GM20000 (cell line): Measurements from ENCODE around the gene CCNI2.

Source experiments
- DNase-seq: peaks from one replicate; pipeline ENCODE4 v3.0.0; 2012; ENCODE audit warnings: low spot score
- TF ChIP-seq, protein P1 (sequence below): IDR thresholded peaks from 2 replicates; pipeline ENCODE4 v1.5.1; 2012; ENCODE audit warnings: mild to moderate bottlenecking, control low read depth; ENCODE audit errors: extremely low read depth, missing control alignments

Gene CCNI2

DNA sequence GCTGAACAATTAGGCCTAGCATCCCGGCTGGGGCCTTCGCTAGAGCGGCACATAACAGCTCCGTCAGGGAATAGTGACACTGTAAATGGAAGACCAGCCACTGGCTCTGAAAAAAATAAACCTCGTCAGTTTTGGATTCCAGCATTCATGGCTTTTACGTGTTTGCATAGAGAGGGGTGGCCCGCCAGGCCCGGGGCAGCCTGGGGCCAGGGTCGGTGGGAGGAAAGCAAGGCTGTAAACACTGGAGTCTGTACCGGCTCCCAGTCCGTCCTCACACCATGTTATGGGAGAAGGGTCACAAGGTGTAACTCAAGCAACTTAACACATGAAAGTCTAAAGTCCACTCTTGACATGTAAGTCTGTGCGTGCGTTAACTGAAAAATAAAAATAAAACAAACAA is 11.2 kb downstream of the CCNI2 start:
- TF ChIP-seq, protein P1, sequence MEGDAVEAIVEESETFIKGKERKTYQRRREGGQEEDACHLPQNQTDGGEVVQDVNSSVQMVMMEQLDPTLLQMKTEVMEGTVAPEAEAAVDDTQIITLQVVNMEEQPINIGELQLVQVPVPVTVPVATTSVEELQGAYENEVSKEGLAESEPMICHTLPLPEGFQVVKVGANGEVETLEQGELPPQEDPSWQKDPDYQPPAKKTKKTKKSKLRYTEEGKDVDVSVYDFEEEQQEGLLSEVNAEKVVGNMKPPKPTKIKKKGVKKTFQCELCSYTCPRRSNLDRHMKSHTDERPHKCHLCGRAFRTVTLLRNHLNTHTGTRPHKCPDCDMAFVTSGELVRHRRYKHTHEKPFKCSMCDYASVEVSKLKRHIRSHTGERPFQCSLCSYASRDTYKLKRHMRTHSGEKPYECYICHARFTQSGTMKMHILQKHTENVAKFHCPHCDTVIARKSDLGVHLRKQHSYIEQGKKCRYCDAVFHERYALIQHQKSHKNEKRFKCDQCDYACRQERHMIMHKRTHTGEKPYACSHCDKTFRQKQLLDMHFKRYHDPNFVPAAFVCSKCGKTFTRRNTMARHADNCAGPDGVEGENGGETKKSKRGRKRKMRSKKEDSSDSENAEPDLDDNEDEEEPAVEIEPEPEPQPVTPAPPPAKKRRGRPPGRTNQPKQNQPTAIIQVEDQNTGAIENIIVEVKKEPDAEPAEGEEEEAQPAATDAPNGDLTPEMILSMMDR: no peak

DNA sequence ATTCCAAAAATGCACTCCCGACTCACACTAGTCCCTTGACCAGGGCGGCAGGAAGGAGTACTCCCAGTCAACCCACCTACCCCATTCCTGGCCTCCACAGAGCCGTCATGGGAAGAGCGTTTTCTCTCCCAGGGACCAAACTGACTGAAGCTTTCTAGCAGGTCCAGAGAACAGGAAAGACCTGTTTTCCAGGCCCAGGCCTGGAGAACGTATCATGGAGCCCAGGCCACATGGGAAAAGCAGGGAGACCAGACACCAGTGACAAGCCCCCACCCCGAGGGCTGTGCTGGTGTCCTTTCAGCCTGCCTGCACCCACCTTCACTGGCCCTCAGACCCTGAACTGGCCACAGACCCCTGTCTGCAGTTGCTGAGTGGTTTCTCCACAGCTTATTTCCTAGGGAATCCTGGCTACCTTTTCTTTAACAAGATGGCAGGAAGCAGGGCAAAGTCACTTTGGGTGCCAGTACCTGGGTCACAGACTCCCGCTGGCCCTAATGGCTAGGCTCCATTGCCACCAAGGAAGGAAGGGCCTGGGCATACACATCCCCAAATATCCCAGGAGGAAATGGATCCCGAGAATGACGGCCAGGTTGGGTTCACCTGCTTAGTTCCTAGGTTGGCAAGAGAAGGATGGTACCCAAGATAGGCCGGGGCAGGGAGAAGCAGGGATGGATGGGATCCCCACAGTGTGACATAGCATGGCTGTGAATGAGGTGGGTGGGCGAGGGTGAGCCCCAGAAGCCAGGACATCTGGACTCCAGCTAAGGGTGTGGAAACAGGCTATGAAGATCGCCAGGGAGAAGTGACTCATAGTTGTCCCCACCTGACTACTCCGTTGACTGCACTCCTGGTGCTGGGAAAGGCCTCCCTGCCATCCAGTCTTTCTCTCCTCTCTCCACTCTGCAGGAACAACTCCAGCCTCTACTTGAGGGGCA is 12.2 kb downstream of the CCNI2 start:
- TF ChIP-seq, protein P1: no peak
- no peak for DNase-seq

More for the DNA sequence above, 11.2 kb downstream of the CCNI2 start:
- no peak for DNase-seq

DNA sequence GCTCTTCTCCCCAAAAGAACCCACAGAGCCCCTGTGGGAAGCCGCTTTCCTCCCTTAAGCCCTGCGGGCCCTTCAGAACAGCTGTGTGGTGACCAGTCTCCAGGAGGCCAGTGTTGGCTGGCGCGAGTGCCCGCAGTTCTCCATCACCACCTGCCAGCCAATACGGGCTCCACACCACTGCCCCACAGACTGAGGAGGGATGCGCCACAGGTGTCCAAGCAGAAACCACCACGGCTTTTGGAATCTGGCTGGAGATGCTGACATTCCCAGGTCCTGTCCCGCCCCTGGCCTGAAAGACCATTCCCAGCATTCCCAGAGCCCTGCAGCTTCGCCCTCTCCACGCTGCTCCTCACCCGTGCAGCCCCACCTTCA is 12.8 kb downstream of the CCNI2 start:
- no peak for DNase-seq
- TF ChIP-seq, protein P1: no peak

DNA sequence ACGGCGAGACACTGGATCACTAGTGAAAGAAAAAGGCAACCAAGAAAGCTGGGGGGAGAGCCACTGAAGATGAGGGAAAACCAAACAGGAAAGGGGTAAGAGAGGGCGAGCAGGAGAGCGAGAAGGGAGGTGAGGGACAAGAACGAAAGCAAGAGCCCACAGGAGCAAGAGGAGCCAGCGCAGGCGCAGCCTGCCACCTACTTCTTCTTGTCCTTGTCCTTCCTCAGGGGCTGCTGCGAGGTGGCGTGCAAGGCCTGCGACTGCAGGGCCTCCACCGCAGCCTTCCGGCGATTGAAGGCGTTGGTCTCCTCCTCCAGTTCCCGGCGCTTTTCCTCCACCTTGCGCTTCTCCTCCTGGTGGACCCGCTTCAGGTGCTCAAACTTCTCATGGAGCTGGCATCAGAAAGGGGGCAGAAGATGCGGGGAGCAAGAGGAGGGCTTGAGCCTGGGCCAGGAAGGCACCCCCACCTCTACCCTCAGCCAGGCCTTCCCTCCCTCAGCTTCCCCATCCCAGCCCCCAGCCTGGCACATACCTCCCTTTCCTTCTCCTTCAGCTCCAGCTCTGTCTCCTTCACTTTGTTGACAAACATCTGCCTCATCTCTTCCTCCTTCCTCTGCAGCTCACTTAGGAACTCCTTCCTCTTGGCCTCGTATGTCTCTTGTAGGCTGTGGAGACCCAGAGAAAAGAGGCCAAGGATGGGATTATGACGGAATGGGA is 13.5 kb downstream of the CCNI2 start:
- TF ChIP-seq, protein P1: no peak
- no peak for DNase-seq

DNA sequence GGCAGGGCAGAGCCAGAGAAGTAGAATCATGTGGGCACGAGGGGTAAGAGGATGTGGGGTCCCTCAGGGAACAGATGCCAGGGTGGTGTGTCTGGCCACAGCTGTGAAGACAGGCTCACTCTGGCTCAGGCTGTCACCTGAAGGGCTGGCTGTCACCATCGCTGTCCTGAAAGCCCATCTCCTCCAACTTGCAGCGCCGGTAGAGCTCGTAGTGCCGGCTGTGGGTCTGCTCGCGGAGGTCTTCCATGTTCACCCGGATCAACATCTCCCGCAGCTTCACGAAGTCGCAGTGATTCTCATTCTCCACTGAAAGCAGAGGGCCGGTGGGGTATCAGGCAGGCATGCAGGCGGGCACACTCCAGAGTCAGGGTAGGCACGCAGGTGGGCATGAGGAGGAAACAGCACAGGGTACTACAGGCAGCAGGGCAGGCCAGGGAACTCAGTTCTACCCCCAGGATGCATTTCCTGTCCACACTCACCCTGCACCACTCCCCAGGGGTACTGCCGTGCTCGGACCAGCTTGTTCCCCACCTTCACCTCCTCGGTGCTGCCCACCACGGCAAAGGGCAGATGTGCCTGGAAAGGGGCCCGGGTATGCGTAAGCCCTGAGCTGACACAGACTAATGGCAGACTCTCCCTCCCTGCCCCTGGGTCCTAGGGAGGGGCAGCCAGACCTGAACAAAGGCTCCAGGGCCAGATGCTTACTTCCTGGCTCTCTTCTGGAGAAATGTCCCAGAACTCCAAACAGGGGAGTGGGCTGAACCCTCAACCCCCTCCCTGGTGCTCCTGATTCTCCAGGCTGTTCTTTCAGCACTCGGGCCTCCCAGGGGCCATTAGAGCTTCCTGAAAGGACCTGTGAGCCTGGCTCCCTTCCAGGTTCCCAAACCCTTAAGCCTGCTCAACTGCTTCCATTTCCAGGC is 14.4 kb downstream of the CCNI2 start:
- TF ChIP-seq, protein P1: no peak
- DNase-seq: no peak

DNA sequence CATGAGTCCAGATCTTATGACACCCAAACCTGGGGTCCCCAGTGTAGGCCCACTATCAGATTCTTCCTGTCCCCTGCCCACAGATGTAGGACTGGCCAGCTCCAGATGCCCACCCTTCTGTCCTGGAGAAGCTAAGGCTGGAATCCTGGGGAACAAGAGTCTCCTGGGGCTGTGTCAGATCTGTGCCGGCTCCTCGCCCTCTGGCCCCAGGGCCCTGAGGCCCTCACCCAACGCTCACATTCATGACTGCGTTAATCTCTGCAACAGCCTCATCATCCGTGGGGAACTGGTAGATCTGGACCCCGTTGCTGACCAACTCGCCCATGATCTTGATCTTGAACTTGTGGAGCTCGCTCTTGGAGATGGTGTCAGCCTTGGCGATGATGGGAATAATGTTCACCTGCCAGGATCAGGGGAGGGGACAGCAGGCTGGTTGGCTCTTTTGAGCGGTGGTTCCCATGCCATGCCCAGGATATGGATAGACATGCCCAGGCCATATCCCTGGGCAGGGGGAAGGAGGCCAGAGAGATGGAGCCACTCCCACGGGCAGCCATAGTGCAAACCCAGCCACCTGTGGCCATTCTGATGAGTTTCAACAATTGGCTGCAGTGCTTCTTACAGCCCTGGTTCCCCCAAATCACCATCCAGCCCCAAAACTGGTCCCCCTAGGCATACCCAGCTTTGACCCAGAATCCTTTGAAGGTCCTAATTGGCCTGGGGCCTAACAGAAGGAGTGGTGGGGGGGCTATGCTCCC is 15.2 kb downstream of the CCNI2 start:
- DNase-seq: no peak
- TF ChIP-seq, protein P1: no peak
